ENCODE results near the gene RGS7.

GRCh38 chr1:240956424-240956823 is 400.6 kb downstream of the RGS7 start:
- TF ChIP-seq, protein P1, sequence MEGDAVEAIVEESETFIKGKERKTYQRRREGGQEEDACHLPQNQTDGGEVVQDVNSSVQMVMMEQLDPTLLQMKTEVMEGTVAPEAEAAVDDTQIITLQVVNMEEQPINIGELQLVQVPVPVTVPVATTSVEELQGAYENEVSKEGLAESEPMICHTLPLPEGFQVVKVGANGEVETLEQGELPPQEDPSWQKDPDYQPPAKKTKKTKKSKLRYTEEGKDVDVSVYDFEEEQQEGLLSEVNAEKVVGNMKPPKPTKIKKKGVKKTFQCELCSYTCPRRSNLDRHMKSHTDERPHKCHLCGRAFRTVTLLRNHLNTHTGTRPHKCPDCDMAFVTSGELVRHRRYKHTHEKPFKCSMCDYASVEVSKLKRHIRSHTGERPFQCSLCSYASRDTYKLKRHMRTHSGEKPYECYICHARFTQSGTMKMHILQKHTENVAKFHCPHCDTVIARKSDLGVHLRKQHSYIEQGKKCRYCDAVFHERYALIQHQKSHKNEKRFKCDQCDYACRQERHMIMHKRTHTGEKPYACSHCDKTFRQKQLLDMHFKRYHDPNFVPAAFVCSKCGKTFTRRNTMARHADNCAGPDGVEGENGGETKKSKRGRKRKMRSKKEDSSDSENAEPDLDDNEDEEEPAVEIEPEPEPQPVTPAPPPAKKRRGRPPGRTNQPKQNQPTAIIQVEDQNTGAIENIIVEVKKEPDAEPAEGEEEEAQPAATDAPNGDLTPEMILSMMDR (IDR thresholded peaks at IDR 0.05): no peak
- no peak for TF ChIP-seq POLR2A (IDR thresholded peaks at IDR 0.05)

Measured in right lobe of liver (tissue), 4 donors.